Endodermal cell (in vitro differentiated cells): Measurements from ENCODE around the gene RNLS. TPM values are rescaled to one million over a fixed set of nuclear protein-coding genes. Genes with fewer than 3 reads are reported as not detected.

Experiments used
- DNase-seq: peaks from one replicate; pipeline ENCODE4 v3.0.0-alpha.2; 2017
- H3K27ac ChIP-seq: 2 replicates; pipeline ENCODE4 v1.5.1; 2013; ENCODE audit warnings: mild to moderate bottlenecking, low read depth, low read length, moderate library complexity
- H3K27me3 ChIP-seq: 2 replicates; pipeline ENCODE4 v1.6.1; 2013; ENCODE audit warnings: mild to moderate bottlenecking, low read length, moderate library complexity; ENCODE audit not compliant: insufficient read depth, control insufficient read depth, poor library complexity, severe bottlenecking
- H3K36me3 ChIP-seq: 2 replicates; pipeline ENCODE4 v1.7.0; 2013; ENCODE audit warnings: mild to moderate bottlenecking, low read length, moderate library complexity; ENCODE audit not compliant: control insufficient read depth, insufficient read depth
- H3K4me1 ChIP-seq: one replicate; pipeline ENCODE4 v1.7.0; 2013; ENCODE audit warnings: low read length; ENCODE audit not compliant: control insufficient read depth, insufficient read depth
- H3K4me3 ChIP-seq: 2 replicates; pipeline ENCODE4 v1.5.1; 2013; ENCODE audit warnings: mild to moderate bottlenecking, low read length, moderate library complexity
- H3K9ac ChIP-seq: 2 replicates; pipeline ENCODE4 v1.6.1; 2013; ENCODE audit warnings: mild to moderate bottlenecking, low read length, moderate library complexity; ENCODE audit not compliant: poor library complexity, severe bottlenecking; ENCODE audit errors: extremely low read depth
- H3K9me3 ChIP-seq: 2 replicates; pipeline ENCODE4 v1.6.1; 2013; ENCODE audit warnings: mild to moderate bottlenecking, low read length, moderate library complexity; ENCODE audit not compliant: control insufficient read depth
- H3K27ac Mint-ChIP-seq: 2 replicates; pipeline ENCODE4 v1.8.0; 2020; ENCODE audit warnings: mixed read lengths
- H3K27me3 Mint-ChIP-seq: 2 replicates; pipeline ENCODE4 v1.8.0; 2021; ENCODE audit warnings: mild to moderate bottlenecking, mixed read lengths; ENCODE audit not compliant: insufficient read depth
- H3K36me3 Mint-ChIP-seq: 2 replicates; pipeline ENCODE4 v1.8.0; 2020; ENCODE audit warnings: low read depth, mixed read lengths
- H3K4me1 Mint-ChIP-seq: 2 replicates; pipeline ENCODE4 v1.8.0; 2020; ENCODE audit warnings: mixed read lengths
- H3K4me3 Mint-ChIP-seq: 2 replicates; pipeline ENCODE4 v1.8.0; 2020; ENCODE audit warnings: mild to moderate bottlenecking, moderate library complexity, mixed read lengths
- H3K9me3 Mint-ChIP-seq: 2 replicates; pipeline ENCODE4 v1.8.0; 2020; ENCODE audit warnings: mild to moderate bottlenecking, mixed read lengths
- WGBS, 2 experiments: methylation state at CpG; one replicate each; pipeline versions ENCODE4 v1.1.5 to v1.1.7; 2013; ENCODE audit warnings: missing lambda C conversion rate in 2 of 2, mixed read lengths in 1 of 2; ENCODE audit not compliant: insufficient coverage in 1 of 2, insufficient read length in 1 of 2; 5-methylcytosine and 5-hydroxymethylcytosine counted together
- total RNA-seq, 2 donors: library from RNA; stranded (reverse); fragmentation: NEBNext Ultra II Directional in 1 of 2; extraction: Animal tissue kit (Norgen Biotek cat#: 25700) in 1 of 2; gene quantifications; 2 replicates in 1 of 2; 3 replicates in 1 of 2; pipeline ENCODE4 v1.2.1, GENCODE V29; 2021
- TF ChIP-seq, protein P1 (sequence below): fragments of 200-600 bp; sonication (generic); conservative IDR thresholded peaks from 2 replicates; pipeline ENCODE4 v1.5.0; 2021; ENCODE audit warnings: antibody characterized with exemption, mild to moderate bottlenecking

RNLS gene
- total RNA-seq, 2 donors from 2014 or later = 10.1 to 12.3 TPM

DNA sequence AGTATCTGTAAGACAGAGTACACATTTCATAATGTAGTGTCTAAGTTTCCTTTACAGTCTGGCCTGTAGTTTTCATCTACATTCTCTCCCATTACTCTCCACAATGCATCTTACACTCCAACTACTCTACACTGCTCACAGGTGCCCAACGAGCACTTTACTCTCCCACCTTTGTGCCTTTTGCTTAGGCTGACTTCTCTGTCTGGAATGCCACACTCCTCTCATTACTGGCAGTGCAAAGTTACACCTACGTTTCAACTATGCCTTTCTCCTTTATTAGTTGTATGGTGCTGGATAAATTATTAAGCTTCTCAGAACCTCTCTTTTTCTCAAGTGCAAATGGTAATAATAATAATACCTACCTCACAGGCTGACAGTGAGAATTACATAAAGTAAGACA is 70.5 kb downstream of the RNLS start:
- H3K4me1 Mint-ChIP-seq = peaks cover 12% of the 10 kb centered on the region
- no peak overlapping the region for H3K27ac Mint-ChIP-seq
- H3K27me3 Mint-ChIP-seq = peaks cover 3% of the 10 kb centered on the region
- peaks cover 8% of the 10 kb centered on the region for H3K9me3 Mint-ChIP-seq
- 80% methylated on average over 1 of the region's 2 CpGs; no CpG with 5 or more reads in 1 of the 2 experiments for WGBS, 2 experiments
- H3K4me3 Mint-ChIP-seq = no peak overlapping the region
- TF ChIP-seq, protein P1, sequence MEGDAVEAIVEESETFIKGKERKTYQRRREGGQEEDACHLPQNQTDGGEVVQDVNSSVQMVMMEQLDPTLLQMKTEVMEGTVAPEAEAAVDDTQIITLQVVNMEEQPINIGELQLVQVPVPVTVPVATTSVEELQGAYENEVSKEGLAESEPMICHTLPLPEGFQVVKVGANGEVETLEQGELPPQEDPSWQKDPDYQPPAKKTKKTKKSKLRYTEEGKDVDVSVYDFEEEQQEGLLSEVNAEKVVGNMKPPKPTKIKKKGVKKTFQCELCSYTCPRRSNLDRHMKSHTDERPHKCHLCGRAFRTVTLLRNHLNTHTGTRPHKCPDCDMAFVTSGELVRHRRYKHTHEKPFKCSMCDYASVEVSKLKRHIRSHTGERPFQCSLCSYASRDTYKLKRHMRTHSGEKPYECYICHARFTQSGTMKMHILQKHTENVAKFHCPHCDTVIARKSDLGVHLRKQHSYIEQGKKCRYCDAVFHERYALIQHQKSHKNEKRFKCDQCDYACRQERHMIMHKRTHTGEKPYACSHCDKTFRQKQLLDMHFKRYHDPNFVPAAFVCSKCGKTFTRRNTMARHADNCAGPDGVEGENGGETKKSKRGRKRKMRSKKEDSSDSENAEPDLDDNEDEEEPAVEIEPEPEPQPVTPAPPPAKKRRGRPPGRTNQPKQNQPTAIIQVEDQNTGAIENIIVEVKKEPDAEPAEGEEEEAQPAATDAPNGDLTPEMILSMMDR = no peak
- Histone ChIP-seq H3K4me3 (no peak overlapping the region), H3K9me3 (no peaks in the 10 kb centered on the region), H3K36me3 (no peaks in the 10 kb centered on the region), H3K4me1 (peaks cover 7% of the 10 kb centered on the region), H3K27ac (no peak overlapping the region), H3K9ac (no peak overlapping the region), H3K27me3 (no peaks in the 10 kb centered on the region)
- no peaks in the 10 kb centered on the region for H3K36me3 Mint-ChIP-seq
- no peak for DNase-seq

DNA sequence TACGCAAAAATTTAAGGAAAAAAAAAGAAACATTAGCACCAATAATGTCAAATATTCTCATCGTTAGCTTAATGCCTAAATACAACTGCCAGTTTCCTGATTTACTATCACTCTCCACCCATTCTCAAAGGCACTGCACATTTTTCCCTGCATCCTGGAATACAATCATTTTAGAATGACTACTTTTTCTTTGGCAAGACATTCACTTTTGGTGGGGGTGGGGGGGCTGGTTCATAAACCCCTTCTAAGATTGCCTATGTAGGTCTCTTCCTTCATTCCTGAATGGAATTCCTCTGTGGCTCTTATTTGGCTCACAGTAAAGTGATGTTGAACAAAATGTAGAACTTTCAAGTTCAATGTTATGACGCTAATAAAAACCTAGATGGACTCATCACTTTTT is 74.3 kb downstream of the RNLS start:
- Mint-ChIP-seq H3K27me3 (no peaks in the 10 kb centered on the region), H3K9me3 (no peaks in the 10 kb centered on the region), H3K27ac (no peak overlapping the region), H3K36me3 (no peaks in the 10 kb centered on the region), H3K4me3 (no peak overlapping the region), H3K4me1 (peaks cover 23% of the 10 kb centered on the region)
- peaks cover 12% of the 10 kb centered on the region for H3K4me1 ChIP-seq
- TF ChIP-seq, protein P1 = no peak
- WGBS, 2 experiments = 74 to 87% methylated on average over 2 to 3 of the region's 3 CpGs
- no peak overlapping the region for H3K4me3 ChIP-seq
- no peaks in the 10 kb centered on the region for H3K27me3 ChIP-seq
- no peaks in the 10 kb centered on the region for H3K36me3 ChIP-seq
- H3K9me3 ChIP-seq = no peaks in the 10 kb centered on the region
- H3K9ac ChIP-seq = no peak overlapping the region
- no peak overlapping the region for H3K27ac ChIP-seq
- DNase-seq = no peak

DNA sequence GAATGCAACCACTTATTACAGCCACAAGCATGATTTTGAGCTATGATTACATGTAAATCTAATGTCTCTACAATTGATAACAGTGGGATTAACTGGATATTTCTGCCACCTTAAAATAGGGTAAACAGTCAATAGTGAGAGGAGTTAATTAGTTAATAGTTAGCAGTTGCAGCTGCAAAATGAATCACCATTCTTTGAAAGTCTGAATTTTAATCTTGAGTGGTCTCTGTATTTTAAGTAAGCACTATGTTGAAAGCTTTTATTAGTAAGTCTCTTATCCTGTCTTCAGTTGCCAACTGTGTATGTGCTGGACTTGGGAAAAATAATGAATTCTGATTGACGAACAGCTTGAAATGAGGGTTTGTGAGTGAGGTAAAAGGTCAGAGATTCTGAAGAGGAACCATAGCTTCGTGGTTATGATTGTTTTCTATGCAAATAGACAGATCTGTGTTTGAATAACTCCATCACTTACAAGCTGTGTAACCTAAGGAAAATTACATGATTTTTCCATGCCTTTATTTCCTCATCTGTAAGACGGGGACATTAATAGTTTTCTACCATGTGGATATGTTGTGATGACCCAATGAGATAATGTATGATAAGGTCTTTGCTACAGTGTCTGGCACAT is 75.2 kb downstream of the RNLS start:
- Mint-ChIP-seq H3K27ac (no peak overlapping the region), H3K4me3 (no peak overlapping the region), H3K27me3 (no peaks in the 10 kb centered on the region), H3K9me3 (no peaks in the 10 kb centered on the region), H3K36me3 (no peaks in the 10 kb centered on the region), H3K4me1 (peaks cover 23% of the 10 kb centered on the region)
- no peak overlapping the region for H3K4me3 ChIP-seq
- no peak overlapping the region for H3K9ac ChIP-seq
- H3K27me3 ChIP-seq = no peaks in the 10 kb centered on the region
- H3K36me3 ChIP-seq = no peaks in the 10 kb centered on the region
- H3K4me1 ChIP-seq = peaks cover 12% of the 10 kb centered on the region
- 87 to 88% methylated on average over 2 to 3 of the region's 3 CpGs for WGBS, 2 experiments
- TF ChIP-seq, protein P1 = no peak
- H3K27ac ChIP-seq = no peak overlapping the region
- no peaks in the 10 kb centered on the region for H3K9me3 ChIP-seq
- DNase-seq = no peak
